22Rv1 (cell line): Measurements from ENCODE around the gene SLC6A8.

Source experiments
- CTCF ChIP-seq: fragments of 450-650 bp; IDR thresholded peaks from 2 replicates; pipeline ENCODE4 v1.5.1; 2017; ENCODE audit warnings: mild to moderate bottlenecking
- ZFX ChIP-seq: fragments of 450-650 bp; IDR thresholded peaks from 2 replicates; pipeline ENCODE4 v1.6.1; 2017; ENCODE audit warnings: antibody characterized with exemption, borderline replicate concordance

GRCh38 chrX:153640045-153640686 is 47.6 kb upstream of the SLC6A8 start:
- TF ChIP-seq CTCF (no peak), ZFX (no peak)
